Fibroblast of villous mesenchyme (primary cell): Measurements from ENCODE around the gene NACC2. TPM values are rescaled to one million over a fixed set of nuclear protein-coding genes. Genes with fewer than 3 reads are reported as not detected.

Experiments used
- DNase-seq: peaks from one replicate; pipeline ENCODE4 v3.0.0-alpha.2; 2010; ENCODE audit warnings: low read depth
- H3K4me3 ChIP-seq: 2 replicates; pipeline ENCODE4 v1.5.1; 2011; ENCODE audit warnings: low read depth, mild to moderate bottlenecking, low read length
- CTCF ChIP-seq: IDR thresholded peaks from 2 replicates; pipeline ENCODE4 v1.5.1; 2012; ENCODE audit warnings: low read depth, mild to moderate bottlenecking, low read length; ENCODE audit not compliant: insufficient read depth
- total RNA-seq: library from RNA; depleted of rRNA; stranded (reverse); fragments of >200 nt; gene quantifications from 2 replicates; pipeline ENCODE4 v1.2.3, GENCODE V29; 2012

The NACC2 gene
- total RNA-seq, 1 donor, result 34.1 TPM

GRCh38 chr9:135985889-135986288, 109.2 kb downstream of the NACC2 start:
- DNase-seq, result no peak
- TF ChIP-seq CTCF, result no peak
- no peak overlapping the region for H3K4me3 ChIP-seq

DNA sequence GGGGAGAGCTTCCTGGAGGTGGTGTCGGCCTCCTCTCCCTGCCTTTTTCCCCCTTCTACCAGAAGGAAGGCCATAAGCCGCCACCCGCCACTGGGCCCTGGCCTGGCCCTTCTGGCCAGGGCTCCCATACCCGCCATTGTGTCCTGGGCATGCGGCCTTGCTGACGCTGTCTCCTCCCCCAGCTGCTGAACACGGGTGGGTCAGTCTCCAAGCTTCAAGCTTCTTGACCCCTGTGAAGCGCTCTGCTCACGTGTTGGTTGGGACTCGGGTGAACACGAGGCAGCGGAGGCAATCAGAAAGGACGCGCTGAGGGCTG, 109.7 kb downstream of the NACC2 start:
- H3K4me3 ChIP-seq, result no peak overlapping the region
- DNase-seq, result no peak
- TF ChIP-seq CTCF, result no peak

GRCh38 chr9:135984072-135984710, 110.9 kb downstream of the NACC2 start:
- no peak overlapping the region for H3K4me3 ChIP-seq
- DNase-seq, result no peak
- TF ChIP-seq CTCF, result no peak

DNA sequence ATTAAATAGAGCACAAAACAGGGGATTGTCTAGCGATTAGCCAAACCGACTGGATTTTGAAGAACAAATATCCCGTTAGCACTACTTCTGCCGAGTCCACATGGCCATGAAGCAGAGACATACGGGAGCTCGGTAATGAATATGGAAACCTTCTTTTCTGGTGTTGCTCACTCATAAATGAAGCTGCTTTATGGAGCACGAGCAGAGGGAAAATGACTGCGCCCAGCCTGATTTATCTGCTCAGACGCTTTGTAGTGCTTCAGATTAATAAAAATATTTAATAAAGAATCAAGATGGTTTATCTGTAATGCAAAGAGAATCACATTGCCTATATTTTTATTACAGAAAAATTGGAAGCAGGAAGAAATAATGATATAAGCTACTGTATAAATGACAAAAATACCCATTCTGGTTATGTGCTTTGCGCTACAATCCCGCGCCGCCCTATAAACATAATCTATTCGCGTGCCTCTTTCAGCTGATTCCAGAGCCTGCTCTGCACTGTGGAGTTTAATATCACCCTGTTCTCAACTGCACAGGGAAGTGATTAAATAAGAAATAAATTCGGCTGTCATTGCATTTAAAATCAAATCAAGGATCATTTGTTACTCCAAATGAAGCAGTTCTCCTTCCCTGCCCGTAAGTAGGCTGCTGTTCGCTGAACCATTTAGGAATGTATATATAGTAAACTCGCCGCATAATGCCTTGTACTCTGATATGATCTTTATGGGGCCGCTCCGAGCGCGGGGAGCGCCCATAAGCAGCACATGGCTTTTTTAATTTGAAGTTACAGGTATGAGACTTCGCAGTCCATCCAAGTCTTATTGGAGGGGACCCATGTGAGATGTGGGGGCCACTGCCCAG, 111.6 kb downstream of the NACC2 start:
- no peak overlapping the region for H3K4me3 ChIP-seq
- no peak for TF ChIP-seq CTCF
- DNase-seq, result peak; percentile 72

GRCh38 chr9:135982499-135983207, 112.4 kb downstream of the NACC2 start:
- no peak for DNase-seq
- TF ChIP-seq CTCF, result no peak

DNA sequence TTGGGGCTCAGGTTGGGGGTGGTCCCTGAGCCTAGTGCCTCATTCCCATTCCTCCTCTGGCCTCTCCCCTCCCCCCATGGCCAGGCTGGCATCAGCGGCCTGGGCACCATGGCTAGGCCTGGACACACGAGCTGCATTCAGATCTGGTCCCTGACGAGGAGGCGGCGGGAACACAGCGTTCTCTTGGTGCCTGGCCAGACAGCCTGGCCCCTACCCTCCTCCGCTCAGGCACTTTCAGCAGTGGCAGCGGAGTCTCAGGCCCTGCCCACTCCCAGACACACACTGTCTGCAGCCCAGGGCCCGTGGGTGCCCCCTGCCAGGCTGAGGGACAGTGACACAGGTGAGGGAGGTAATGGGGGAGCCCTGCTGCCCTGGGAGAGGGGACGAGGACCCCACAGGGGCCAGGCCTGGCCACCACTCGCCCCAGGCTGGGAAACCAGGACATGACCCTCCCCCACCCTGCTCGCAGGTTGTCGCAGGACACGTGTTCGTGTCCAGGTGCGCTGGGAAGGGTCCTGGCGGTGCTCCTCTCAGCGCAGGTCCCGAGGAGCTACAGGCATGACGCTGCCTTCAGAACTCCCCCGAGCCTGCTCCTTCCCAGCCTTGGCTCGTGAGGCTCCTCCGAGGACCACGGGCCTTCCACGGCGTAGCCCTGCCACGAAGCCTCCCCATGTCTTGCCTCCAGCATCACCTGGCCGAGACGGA, 114.0 kb downstream of the NACC2 start:
- no peak for DNase-seq
- H3K4me3 ChIP-seq, result no peak overlapping the region
- TF ChIP-seq CTCF, result no peak

More at GRCh38 chr9:135982499-135983207, 112.4 kb downstream of the NACC2 start:
- no peak overlapping the region for H3K4me3 ChIP-seq
